ENCODE data around the gene NELFA. TPM values are rescaled to one million over a fixed set of nuclear protein-coding genes. Genes with fewer than 3 reads are reported as not detected.

Gene NELFA
- total and polyA plus RNA-seq, 2 of the 13 experiments (the other 11 are each of a cell fraction or from before 2014, with no cell fraction given): 13.3 to 18.5 TPM

DNA sequence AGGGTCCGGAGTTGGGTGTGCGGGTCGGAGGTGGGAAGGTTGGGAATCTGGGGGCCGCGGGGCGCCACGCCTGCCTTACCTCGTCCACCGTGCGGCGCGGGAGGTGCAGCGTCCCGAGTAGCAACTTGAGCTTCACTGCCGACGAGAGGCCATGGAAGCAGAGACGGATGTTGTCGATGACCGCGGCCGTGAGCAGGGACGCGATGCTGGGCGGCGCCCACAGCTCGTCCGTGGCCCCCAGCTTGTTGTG is 178 bp downstream of the NELFA start (continued):
- no peak for TF ChIP-seq MAZ (IDR thresholded peaks at IDR 0.05; ENCODE audit: borderline replicate concordance, low read depth, low read length)
- TF ChIP-seq MAZ (CRISPR knock-in tag; IDR thresholded peaks at IDR 0.05; ENCODE audit: low read depth): 0 out of 2 replicates have a peak, but pooled peaks have one; percentile 29
- TF ChIP-seq, protein P1, sequence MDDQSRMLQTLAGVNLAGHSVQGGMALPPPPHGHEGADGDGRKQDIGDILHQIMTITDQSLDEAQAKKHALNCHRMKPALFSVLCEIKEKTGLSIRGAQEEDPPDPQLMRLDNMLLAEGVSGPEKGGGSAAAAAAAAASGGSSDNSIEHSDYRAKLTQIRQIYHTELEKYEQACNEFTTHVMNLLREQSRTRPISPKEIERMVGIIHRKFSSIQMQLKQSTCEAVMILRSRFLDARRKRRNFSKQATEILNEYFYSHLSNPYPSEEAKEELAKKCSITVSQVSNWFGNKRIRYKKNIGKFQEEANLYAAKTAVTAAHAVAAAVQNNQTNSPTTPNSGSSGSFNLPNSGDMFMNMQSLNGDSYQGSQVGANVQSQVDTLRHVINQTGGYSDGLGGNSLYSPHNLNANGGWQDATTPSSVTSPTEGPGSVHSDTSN (CRISPR knock-in tag; IDR thresholded peaks at IDR 0.05; ENCODE audit: borderline replicate concordance): no peak
- TF ChIP-seq MXD1 (CRISPR knock-in tag; IDR thresholded peaks at IDR 0.05): 0 out of 2 replicates have a peak, but pooled peaks have one; percentile 42
- TF ChIP-seq, protein P2, sequence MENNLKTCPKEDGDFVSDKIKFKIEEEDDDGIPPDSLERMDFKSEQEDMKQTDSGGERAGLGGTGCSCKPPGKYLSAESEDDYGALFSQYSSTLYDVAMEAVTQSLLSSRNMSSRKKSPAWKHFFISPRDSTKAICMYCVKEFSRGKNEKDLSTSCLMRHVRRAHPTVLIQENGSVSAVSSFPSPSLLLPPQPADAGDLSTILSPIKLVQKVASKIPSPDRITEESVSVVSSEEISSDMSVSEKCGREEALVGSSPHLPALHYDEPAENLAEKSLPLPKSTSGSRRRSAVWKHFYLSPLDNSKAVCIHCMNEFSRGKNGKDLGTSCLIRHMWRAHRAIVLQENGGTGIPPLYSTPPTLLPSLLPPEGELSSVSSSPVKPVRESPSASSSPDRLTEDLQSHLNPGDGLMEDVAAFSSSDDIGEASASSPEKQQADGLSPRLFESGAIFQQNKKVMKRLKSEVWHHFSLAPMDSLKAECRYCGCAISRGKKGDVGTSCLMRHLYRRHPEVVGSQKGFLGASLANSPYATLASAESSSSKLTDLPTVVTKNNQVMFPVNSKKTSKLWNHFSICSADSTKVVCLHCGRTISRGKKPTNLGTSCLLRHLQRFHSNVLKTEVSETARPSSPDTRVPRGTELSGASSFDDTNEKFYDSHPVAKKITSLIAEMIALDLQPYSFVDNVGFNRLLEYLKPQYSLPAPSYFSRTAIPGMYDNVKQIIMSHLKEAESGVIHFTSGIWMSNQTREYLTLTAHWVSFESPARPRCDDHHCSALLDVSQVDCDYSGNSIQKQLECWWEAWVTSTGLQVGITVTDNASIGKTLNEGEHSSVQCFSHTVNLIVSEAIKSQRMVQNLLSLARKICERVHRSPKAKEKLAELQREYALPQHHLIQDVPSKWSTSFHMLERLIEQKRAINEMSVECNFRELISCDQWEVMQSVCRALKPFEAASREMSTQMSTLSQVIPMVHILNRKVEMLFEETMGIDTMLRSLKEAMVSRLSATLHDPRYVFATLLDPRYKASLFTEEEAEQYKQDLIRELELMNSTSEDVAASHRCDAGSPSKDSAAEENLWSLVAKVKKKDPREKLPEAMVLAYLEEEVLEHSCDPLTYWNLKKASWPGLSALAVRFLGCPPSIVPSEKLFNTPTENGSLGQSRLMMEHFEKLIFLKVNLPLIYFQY (CRISPR knock-in tag; IDR thresholded peaks at IDR 0.05; ENCODE audit: borderline replicate concordance): no peak
- TF ChIP-seq EED (CRISPR knock-in tag; IDR thresholded peaks at IDR 0.05): 0 out of 2 replicates have a peak, but pooled peaks have one; percentile 36
- TF ChIP-seq NR1H2 (CRISPR knock-in tag; IDR thresholded peaks at IDR 0.05; ENCODE audit: borderline replicate concordance, low read depth): no peak
- TF ChIP-seq ELK4 (CRISPR knock-in tag; IDR thresholded peaks at IDR 0.05; ENCODE audit: borderline replicate concordance): no peak
- TF ChIP-seq ZNF549 (CRISPR knock-in tag; IDR thresholded peaks at IDR 0.05): 0 out of 2 replicates have a peak, but pooled peaks have one; percentile 6
- TF ChIP-seq ZNF768 (CRISPR knock-in tag; IDR thresholded peaks at IDR 0.05): peak; percentile 75; the same call in 1 of the 2 replicates
- TF ChIP-seq BRD4 (CRISPR knock-in tag; IDR thresholded peaks at IDR 0.05): peak; percentile 99
- no peak for TF ChIP-seq ZFP36L2 (CRISPR knock-in tag; IDR thresholded peaks at IDR 0.05)
- TF ChIP-seq ZNF878 (CRISPR knock-in tag; IDR thresholded peaks at IDR 0.05): no peak
- 0 out of 2 replicates have a peak, but pooled peaks have one; percentile 32 for TF ChIP-seq ZNF264 (CRISPR knock-in tag; IDR thresholded peaks at IDR 0.05)
- no peak for TF ChIP-seq FOSL2 (CRISPR knock-in tag; IDR thresholded peaks at IDR 0.05)
- no peak; the same call in 1 of the 2 replicates for TF ChIP-seq HDAC1 (CRISPR knock-in tag; IDR thresholded peaks at IDR 0.05)
- no peak for TF ChIP-seq MBNL3 (CRISPR knock-in tag; conservative IDR thresholded peaks at IDR 0.05)
- TF ChIP-seq ZNF251 (CRISPR knock-in tag; IDR thresholded peaks at IDR 0.05): no peak
- TF ChIP-seq REL (CRISPR knock-in tag; conservative IDR thresholded peaks at IDR 0.05): no peak
- no peak for TF ChIP-seq CREM (IDR thresholded peaks at IDR 0.05)
- no peak for TF ChIP-seq CREM (CRISPR knock-in tag; IDR thresholded peaks at IDR 0.05)
- TF ChIP-seq RFXANK (CRISPR knock-in tag; IDR thresholded peaks at IDR 0.05): no peak
- TF ChIP-seq HDAC2 (CRISPR knock-in tag; IDR thresholded peaks at IDR 0.05): no peak
- TF ChIP-seq DNMT1 (CRISPR knock-in tag; IDR thresholded peaks at IDR 0.05): no peak
